Hypothalamus (tissue), 51 donors: ENCODE data around the gene ACSBG1.
"Not testable (repeated sequence)": the region's sequence is repeated elsewhere in the genome, so short reads cannot be mapped to it uniquely, and the experiment has no call there.

Source experiments
- DNase-seq, 51 donors: peaks; one replicate each; lab custom pipeline; 2025; lab: John Stamatoyannopoulos, UW

ACSBG1 gene

DNA sequence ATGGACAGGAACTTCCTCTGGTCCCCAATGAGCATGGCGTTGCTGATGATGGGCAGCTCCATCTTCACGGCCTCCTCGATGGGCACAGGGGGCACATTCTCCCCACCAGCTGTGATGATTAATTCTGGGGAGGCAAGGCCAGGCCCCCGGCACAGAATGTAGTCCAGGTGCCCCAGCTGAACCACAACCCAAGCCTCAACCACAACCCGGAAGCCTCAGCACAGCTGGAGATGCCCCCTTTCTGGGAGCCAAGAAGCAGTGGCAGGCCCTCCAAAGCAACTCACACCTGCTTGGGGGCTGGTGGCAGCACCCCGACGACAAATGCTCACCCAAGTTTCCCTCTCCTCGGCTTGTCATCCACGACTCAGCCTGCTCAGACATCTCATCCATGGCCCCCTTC, 60.0 kb downstream of the ACSBG1 start:
- DNase-seq = no peak

GRCh38 chr15:78171864-78172472, 62.4 kb downstream of the ACSBG1 start:
- no peak for DNase-seq

- peak in 1 of 51 donors; percentile 28 for DNase-seq
Measured at GRCh38 chr15:78170848-78171773, 63.3 kb downstream of the ACSBG1 start.

- DNase-seq = no peak
Measured at GRCh38 chr15:78168608-78169007, 65.8 kb downstream of the ACSBG1 start.

DNA sequence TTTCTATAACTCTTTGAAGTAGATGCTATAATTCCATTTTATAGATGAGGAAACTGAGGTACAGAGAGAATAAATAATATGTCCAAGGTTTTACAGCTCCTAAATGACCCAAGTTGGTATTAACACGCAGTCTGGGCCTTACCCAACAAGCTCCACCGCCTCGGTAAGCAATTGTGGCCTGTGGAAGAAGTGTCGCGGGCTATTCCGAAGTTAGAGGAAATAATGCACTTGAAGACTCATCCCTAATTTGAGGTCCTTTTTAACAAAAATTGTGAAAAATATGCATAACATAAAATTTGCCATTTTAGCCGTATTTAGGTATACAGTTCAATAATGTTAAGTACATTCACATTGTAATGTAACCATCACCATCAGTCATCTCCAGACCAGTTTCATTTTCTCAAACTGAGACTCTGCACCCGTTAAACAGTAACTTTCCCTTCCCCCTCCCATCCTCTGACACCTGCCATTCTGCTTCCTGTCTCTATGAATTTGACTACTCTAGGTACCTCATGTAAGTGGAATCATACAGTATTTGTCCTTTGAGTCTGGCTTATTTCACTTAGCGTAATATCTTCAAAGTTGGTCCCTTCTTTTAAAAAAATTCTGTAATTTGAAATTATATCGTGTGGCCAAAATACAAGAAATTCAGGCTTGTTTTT, 67.0 kb downstream of the ACSBG1 start:
- no peak for DNase-seq

- DNase-seq = no peak
Measured at GRCh38 chr15:78164010-78164409, 70.4 kb downstream of the ACSBG1 start.

- DNase-seq = peak in 11 of 51 donors; percentile 7 to 72 (median 28)
Measured at GRCh38 chr15:78162038-78162437, 72.3 kb downstream of the ACSBG1 start.

DNA sequence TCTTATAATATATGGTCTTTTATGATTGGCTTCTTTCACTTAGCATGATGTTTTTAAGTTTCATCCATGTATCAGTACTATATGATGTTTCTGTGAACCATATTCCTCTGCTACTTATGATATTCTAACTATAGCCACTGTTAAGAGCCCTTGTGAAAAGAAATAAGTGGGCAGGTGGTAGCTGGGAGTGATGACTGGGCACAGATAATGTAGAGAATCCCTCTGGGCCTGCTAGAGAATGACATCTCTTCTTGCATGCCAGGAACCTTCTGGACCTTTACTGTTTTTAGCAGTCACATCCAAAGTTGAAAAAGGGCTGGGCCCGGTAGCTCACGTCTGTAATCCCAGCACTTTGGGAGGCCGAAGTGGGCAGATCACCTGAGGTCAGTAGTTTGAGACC, 75.0 kb downstream of the ACSBG1 start:
- no peak for DNase-seq

GRCh38 chr15:78157203-78157602, 77.2 kb downstream of the ACSBG1 start:
- no peak for DNase-seq

DNA sequence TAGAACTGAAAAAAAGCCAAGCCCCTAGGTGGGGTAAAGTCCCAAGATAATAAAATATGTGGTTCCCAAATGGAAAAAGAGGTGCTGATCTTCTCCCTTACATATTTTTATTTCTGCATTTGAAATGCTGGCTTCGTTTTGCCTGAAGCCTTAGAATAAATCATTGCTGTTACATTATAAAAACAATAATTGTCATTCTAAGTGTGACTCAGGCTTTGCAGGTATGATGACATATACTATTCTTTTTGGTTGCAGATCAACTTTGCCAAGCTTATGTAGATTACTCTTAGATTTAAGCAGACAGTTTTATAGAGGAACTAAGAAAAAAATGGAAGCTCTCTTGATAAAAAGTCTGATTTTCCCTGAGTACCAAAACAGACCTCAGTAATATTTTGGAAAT, 77.7 kb downstream of the ACSBG1 start:
- DNase-seq = no peak

DNA sequence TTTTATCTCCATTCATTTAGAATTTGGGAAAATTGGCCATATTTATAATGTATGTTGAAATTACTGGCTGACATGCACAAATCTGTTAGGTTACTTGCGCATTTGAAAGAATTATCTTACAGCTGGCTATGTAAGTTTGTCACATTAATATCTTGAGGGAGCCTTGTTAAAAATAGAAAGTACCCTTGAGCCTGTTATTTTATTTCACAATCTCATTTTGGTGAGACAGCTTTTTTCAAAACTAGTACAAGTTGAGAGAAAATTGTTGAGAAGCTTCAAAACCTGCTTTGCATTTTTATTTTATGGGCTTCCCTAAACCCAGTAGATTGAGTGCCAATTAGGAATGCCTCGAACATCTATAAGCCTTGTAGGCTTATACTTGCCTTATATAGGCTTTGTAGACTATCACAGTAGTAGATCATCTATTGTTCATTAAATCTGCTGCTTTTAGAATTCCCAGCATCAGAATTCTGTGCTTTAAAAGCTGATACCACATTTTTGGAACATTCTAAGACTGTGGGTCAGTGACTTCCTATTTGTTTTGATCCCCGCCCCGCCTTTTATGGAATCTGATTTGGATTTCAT, 78.9 kb downstream of the ACSBG1 start:
- no peak for DNase-seq

GRCh38 chr15:78154955-78155354, 79.4 kb downstream of the ACSBG1 start:
- DNase-seq = no peak

GRCh38 chr15:78151075-78151474, 83.3 kb downstream of the ACSBG1 start:
- DNase-seq = not testable (repeated sequence)

DNA sequence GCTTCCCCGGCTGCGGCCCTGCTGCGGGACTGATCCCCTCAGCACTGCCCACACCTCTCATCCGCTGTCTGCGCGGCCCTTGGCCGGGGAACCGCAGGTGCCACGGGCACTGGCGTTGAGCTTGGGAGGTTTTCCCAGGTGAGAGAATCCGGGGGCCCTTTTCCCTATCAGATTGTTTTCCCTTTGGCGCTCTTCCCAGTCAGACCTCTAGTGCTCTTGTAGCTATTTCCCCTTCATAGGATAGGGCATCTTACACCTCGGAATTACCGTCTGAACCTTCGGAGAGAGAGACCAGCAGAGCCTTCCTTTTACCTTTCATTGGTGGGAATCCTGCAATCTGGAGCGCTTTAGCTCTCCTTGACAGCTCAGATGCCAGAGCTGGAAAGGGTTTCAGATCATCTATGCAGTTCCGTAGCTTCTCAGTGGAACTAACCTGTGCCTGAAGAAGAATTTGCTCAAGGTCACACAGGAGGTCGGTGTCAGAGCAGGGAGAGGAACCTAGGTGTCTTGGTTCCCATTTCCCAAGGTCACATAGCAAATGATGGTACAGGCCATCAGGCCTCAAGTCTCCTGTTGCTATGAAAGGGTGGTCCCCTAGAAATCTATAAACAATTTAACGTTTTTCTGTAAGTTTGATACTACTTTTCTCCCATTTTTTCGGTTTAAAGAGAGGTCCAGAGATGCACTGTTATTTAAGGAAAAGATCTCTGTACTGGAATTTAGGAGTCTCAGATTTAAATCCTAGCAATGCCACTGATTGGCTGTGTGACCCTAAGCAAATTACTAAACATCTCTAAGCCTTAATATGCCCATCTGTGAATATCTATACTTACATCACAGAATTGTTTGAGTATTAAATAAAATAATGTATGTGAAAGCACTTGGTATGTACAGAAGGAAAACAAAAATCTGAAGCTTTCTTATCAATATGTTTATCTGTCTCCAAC, 84.3 kb downstream of the ACSBG1 start:
- DNase-seq = peak in 2 of 51 donors; percentile 28 to 69

DNA sequence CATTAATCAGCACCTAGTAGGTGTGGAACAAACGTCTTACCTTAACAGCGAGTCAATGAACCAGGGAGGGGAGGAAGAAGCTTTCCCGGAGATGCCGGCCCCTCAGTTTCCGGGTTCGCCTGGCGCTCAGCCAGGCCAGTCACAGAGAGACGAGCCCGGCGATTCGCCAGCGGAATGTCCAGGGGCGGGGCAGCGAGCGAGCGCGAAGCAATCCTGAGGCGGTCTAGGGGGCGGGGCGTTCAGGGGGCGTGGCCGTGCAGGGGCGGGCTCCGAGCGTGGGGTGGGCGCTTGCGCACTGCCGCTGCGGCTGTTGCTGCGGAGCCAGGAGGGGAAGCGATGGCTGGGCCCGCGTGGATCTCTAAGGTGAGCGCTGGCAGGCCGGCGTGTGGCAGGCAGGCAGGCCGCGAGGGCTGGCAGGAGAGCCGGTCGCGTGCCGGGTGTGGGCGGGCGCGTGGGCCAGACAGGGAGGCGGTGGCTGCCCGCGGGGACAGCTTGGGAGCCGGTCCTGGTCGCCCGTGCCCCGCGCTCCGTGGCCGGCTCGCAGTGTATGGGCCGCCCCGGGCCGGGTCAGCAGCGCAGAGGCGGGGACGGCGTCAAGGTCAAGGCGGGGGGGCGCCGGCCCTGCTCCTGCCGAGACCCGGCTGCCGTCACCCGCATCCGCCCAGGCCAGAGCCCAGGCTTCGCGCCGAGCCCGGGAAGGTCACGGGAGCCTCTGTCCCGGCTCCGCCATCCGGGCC, 85.1 kb downstream of the ACSBG1 start, which contains the start of gene IDH3A:
TSS of gene IDH3A (plus strand) at position 295 of the 737 bp plus-strand sequence. CDS start at position 337, 42 bp downstream.
- DNase-seq = peak; percentile 74 to 100 (median 97)

- DNase-seq = no peak
Measured at GRCh38 chr15:78148392-78149067, 85.8 kb downstream of the ACSBG1 start.

- no peak for DNase-seq
Measured at GRCh38 chr15:78147566-78147965, 86.8 kb downstream of the ACSBG1 start.

- DNase-seq = no peak
Measured at GRCh38 chr15:78146425-78147154, 87.8 kb downstream of the ACSBG1 start.
